Panc1 (cell line): ENCODE measurements around the gene NSDHL. TPM values are rescaled to one million over a fixed set of nuclear protein-coding genes. Genes with fewer than 3 reads are reported as not detected.

Experiments used
- ATAC-seq: fragments of 200-7000 bp; cut with Tn5 transposase; 2 replicates; pipeline ENCODE4 v1.9.1; 2020; ENCODE audit warnings: mild to moderate bottlenecking, moderate library complexity
- BruUV-seq: library from RNA; stranded (reverse); fragments of 400-500 nt; replicated peaks from 2 replicates; lab custom pipeline; 2021; lab: Mats Ljungman, UMichigan
- CTCF ChIA-PET: fragments of 300-600 bp; sonication (Branson Sonifier 250); formaldehyde crosslinking; loops from one replicate; lab custom pipeline; 2022; ENCODE audit warnings: antibody characterized with exemption; lab: Charles Lee
- POLR2A ChIA-PET: fragments of 300-600 bp; sonication (Branson Sonifier 250); formaldehyde crosslinking; loops from one replicate; lab custom pipeline; 2022; ENCODE audit warnings: antibody characterized with exemption; lab: Charles Lee
- DNase-seq: peaks from one replicate; pipeline ENCODE4 v3.0.0-alpha.2; 2010; ENCODE audit warnings: low read depth, low spot score
- H3K27ac ChIP-seq: 2 replicates; pipeline ENCODE4 v1.5.1; 2011; ENCODE audit warnings: mild to moderate bottlenecking, low read length, inconsistent platforms
- H3K27me3 ChIP-seq: fragments of 200-500 bp; sonication (Bioruptor generic); 2 replicates; pipeline ENCODE4 v1.6.0; 2014; ENCODE audit warnings: low read length, inconsistent platforms; ENCODE audit not compliant: control insufficient read depth, insufficient read depth
- H3K36me3 ChIP-seq: fragments of 200-500 bp; sonication (Bioruptor generic); 2 replicates; pipeline ENCODE4 v1.5.1; 2014; ENCODE audit warnings: inconsistent platforms, mild to moderate bottlenecking, low read length, moderate library complexity; ENCODE audit not compliant: control insufficient read depth, insufficient read depth
- H3K4me1 ChIP-seq: 2 replicates; pipeline ENCODE4 v1.5.1; 2011; ENCODE audit warnings: inconsistent platforms, mild to moderate bottlenecking, low read length, moderate library complexity; ENCODE audit not compliant: control insufficient read depth, insufficient read depth
- H3K4me3 ChIP-seq, 2 experiments: 2 replicates each; pipeline ENCODE4 v1.5.1; 2011 to 2012; ENCODE audit warnings: low read depth in 2 of 2, low read length in 2 of 2, mild to moderate bottlenecking in 2 of 2, inconsistent platforms in 1 of 2, moderate library complexity in 1 of 2
- H3K9me3 ChIP-seq: fragments of 200-500 bp; sonication (Bioruptor generic); 2 replicates; pipeline ENCODE4 v1.5.1; 2014; ENCODE audit warnings: low read depth, mild to moderate bottlenecking, inconsistent platforms, low read length, moderate library complexity; ENCODE audit not compliant: control insufficient read depth, insufficient read depth
- POLR2AphosphoS5 ChIP-seq: IDR thresholded peaks from 2 replicates; pipeline ENCODE4 v1.6.1; 2012; ENCODE audit warnings: mild to moderate bottlenecking, low read depth, low read length, moderate library complexity
- SIN3A ChIP-seq: IDR thresholded peaks from 2 replicates; pipeline ENCODE4 v1.6.1; 2012; ENCODE audit warnings: low read depth, mild to moderate bottlenecking, low read length, moderate library complexity, borderline replicate concordance; ENCODE audit not compliant: insufficient read depth
- TCF7L2 ChIP-seq: IDR thresholded peaks from 2 replicates; pipeline ENCODE4 v1.6.1; 2011; ENCODE audit warnings: mild to moderate bottlenecking, low read depth, low read length, inconsistent platforms
- in situ Hi-C: cut with HindIII; loops from 2 replicates; pipeline ENCODE4 v1.10.0; 2016; ENCODE audit warnings: low sequenced_read_pairs, low pct_unique_long_range_greater_than_20kb
- intact Hi-C: fragments of 100-400 bp; cut with micrococcal nuclease; formaldehyde crosslinking; loops from one replicate; pipeline ENCODE4 v1.10.0; 2022; ENCODE audit not compliant: unreplicated experiment
- total RNA-seq: library from RNA; stranded (reverse); gene quantifications from one replicate; pipeline ENCODE4 v1.2.1, GENCODE V29; 2021; ENCODE audit not compliant: unreplicated experiment
- TF ChIP-seq, protein P1 (sequence below), 2 experiments: IDR thresholded peaks; 2 replicates each; pipeline ENCODE4 v1.6.1; 2011 to 2012; ENCODE audit warnings: low read depth in 2 of 2, control low read depth in 1 of 2, low read length in 1 of 2, mild to moderate bottlenecking in 1 of 2, moderate library complexity in 1 of 2; ENCODE audit not compliant: insufficient read depth in 1 of 2
- TF ChIP-seq, protein P2 (sequence below): fragments of 450-650 bp; IDR thresholded peaks from 2 replicates; pipeline ENCODE4 v1.5.1; 2017; ENCODE audit warnings: mild to moderate bottlenecking

Gene NSDHL
- total RNA-seq, 1 experiment from 2014 or later, result 75.0 TPM

DNA sequence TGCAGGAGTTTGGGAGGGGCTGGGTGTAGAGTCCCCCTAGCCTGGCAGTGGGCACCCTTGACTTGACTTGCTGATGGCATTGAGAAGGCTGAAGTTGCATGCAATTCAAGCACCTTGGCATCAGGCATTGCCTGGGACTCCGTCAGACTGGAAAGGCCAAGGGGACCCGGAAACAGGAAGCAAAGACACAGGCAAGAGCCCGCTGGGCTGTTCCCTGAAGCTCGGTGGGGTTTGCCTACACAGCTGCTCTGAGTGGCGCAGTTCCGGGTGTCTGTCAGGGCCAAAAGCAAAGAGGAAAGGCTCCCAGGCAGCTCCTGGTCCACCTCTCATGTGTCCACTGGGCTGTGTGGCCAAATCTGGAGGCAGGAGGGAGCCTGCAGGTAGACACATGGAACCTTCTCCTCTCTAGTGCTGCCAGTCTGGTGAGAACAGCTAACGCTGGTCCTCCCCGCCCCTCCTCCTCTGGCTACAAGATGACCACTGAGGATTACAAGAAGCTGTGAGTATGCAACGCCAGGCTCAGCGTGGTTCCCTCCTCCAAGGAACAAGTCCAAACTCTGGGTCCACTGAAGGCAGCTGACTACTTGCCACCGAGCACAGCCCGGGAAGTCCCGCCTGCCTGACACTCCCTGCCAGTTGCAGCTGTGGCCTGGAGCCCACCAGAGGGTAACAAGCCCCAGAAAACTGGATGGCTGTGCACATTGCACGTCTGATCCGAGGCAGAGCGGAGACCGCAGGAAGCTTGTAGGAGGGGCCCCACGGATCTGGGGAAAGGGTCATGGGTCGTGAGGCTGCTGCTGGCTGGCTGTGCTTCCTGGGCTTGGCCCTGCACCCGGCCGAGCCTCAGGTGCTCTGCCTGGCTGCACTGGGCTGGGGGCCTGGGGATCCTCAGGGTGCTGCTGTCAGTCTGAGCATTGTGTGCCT is 87.1 kb downstream of the NSDHL start:
- Histone ChIP-seq H3K27ac (no peak overlapping the region), H3K9me3 (no peaks in the 10 kb centered on the region), H3K4me1 (peaks cover 9% of the 10 kb centered on the region), H3K27me3 (no peaks in the 10 kb centered on the region), H3K36me3 (no peaks in the 10 kb centered on the region), H3K4me3 (no peak overlapping the region)
- DNase-seq, result no peak
- TF ChIP-seq TCF7L2 (no peak), POLR2AphosphoS5 (no peak), SIN3A (no peak)
- TF ChIP-seq, protein P1, sequence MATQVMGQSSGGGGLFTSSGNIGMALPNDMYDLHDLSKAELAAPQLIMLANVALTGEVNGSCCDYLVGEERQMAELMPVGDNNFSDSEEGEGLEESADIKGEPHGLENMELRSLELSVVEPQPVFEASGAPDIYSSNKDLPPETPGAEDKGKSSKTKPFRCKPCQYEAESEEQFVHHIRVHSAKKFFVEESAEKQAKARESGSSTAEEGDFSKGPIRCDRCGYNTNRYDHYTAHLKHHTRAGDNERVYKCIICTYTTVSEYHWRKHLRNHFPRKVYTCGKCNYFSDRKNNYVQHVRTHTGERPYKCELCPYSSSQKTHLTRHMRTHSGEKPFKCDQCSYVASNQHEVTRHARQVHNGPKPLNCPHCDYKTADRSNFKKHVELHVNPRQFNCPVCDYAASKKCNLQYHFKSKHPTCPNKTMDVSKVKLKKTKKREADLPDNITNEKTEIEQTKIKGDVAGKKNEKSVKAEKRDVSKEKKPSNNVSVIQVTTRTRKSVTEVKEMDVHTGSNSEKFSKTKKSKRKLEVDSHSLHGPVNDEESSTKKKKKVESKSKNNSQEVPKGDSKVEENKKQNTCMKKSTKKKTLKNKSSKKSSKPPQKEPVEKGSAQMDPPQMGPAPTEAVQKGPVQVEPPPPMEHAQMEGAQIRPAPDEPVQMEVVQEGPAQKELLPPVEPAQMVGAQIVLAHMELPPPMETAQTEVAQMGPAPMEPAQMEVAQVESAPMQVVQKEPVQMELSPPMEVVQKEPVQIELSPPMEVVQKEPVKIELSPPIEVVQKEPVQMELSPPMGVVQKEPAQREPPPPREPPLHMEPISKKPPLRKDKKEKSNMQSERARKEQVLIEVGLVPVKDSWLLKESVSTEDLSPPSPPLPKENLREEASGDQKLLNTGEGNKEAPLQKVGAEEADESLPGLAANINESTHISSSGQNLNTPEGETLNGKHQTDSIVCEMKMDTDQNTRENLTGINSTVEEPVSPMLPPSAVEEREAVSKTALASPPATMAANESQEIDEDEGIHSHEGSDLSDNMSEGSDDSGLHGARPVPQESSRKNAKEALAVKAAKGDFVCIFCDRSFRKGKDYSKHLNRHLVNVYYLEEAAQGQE (IDR thresholded peaks at IDR 0.05; ENCODE audit: insufficient read depth in 1 of 2, low read depth in 2 of 2, low read length in 1 of 2), result no peak
- TF ChIP-seq, protein P2, sequence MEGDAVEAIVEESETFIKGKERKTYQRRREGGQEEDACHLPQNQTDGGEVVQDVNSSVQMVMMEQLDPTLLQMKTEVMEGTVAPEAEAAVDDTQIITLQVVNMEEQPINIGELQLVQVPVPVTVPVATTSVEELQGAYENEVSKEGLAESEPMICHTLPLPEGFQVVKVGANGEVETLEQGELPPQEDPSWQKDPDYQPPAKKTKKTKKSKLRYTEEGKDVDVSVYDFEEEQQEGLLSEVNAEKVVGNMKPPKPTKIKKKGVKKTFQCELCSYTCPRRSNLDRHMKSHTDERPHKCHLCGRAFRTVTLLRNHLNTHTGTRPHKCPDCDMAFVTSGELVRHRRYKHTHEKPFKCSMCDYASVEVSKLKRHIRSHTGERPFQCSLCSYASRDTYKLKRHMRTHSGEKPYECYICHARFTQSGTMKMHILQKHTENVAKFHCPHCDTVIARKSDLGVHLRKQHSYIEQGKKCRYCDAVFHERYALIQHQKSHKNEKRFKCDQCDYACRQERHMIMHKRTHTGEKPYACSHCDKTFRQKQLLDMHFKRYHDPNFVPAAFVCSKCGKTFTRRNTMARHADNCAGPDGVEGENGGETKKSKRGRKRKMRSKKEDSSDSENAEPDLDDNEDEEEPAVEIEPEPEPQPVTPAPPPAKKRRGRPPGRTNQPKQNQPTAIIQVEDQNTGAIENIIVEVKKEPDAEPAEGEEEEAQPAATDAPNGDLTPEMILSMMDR, result no peak
- ChIA-PET CTCF (no interaction called here), POLR2A (no interaction called here)
- intact Hi-C loops (no loop called here), in situ Hi-C loops (no loop called here)
- no peak for ATAC-seq
- BruUV-seq, result no TSS peak

DNA sequence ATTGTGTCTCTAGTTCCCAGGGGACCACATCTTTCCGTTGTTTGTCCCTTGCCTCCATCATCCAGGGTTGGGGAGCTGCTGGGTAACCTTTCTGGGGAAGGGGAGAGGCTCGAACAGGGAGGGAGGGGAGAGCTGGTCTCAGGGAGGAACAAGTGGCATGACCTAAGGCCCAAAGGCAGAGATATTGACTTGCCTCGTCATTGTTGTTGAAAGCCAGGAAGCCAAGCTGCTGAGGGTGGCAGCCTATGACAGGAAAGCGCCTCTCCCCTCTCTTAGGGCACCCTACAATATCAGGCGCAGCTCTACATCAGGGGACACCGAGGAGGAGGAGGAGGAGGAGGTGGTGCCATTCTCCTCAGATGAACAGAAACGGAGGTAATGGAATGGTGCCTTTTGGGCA is 87.8 kb downstream of the NSDHL start:
- in situ Hi-C loops, result no loop called here

More for the DNA sequence above, 87.8 kb downstream of the NSDHL start:
- CTCF ChIA-PET, result no interaction called here
- Histone ChIP-seq H3K27me3 (no peaks in the 10 kb centered on the region), H3K9me3 (no peaks in the 10 kb centered on the region), H3K4me1 (peaks cover 9% of the 10 kb centered on the region), H3K4me3 (no peak overlapping the region), H3K27ac (no peak overlapping the region), H3K36me3 (no peaks in the 10 kb centered on the region)
- DNase-seq (no peak), ATAC-seq (no peak)
- TF ChIP-seq, protein P1 (IDR thresholded peaks at IDR 0.05; ENCODE audit: insufficient read depth in 1 of 2, low read depth in 2 of 2, low read length in 1 of 2), result no peak
- TF ChIP-seq SIN3A, result no peak
- no peak for TF ChIP-seq POLR2AphosphoS5
- TF ChIP-seq TCF7L2, result no peak
- TF ChIP-seq, protein P2, result no peak
- intact Hi-C loops, result no loop called here
- POLR2A ChIA-PET, result no interaction called here
- no TSS peak for BruUV-seq
